ENCODE results near the gene OR8B12.

The OR8B12 gene

DNA sequence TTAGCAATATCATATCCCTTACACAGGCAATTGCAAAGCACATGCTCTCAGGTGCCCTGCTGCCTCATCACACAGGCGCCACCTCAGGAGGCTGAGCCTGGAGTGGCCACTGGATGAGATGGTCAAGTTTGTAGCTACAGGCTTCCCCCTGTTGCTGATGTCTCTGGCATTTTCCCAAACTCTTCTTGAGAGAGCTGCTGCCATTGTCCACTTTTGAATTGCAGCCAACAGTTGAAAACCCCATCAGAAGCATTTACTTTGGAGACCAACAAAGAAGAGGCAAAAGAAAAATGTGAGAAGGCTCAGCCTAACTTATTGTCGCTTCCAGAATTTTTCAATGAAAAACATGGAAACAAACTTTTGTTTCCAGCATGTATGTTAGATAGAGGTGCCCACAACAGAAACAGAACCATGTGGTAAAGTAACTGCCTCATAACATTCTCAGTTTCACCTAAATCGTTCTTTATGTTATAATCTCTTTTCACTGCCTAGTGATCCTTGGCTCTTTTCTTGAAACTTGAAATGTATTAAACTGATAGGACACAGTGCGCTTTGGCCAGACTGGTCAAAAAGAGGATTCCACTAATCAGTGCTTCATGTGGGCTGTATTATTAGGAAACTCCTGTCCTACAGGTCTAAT, 50.3 kb downstream of the OR8B12 start:
- TF ChIP-seq, protein P1, sequence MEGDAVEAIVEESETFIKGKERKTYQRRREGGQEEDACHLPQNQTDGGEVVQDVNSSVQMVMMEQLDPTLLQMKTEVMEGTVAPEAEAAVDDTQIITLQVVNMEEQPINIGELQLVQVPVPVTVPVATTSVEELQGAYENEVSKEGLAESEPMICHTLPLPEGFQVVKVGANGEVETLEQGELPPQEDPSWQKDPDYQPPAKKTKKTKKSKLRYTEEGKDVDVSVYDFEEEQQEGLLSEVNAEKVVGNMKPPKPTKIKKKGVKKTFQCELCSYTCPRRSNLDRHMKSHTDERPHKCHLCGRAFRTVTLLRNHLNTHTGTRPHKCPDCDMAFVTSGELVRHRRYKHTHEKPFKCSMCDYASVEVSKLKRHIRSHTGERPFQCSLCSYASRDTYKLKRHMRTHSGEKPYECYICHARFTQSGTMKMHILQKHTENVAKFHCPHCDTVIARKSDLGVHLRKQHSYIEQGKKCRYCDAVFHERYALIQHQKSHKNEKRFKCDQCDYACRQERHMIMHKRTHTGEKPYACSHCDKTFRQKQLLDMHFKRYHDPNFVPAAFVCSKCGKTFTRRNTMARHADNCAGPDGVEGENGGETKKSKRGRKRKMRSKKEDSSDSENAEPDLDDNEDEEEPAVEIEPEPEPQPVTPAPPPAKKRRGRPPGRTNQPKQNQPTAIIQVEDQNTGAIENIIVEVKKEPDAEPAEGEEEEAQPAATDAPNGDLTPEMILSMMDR (IDR thresholded peaks at IDR 0.05), result no peak

Measured in LNCAP (cell line).